Measurements from ENCODE around the gene THEMIS2. TPM values are rescaled to one million over a fixed set of nuclear protein-coding genes. Genes with fewer than 3 reads are reported as not detected.

THEMIS2 gene
- polyA plus RNA-seq, 1 donor from 2014 or later, result 0.26 TPM

DNA sequence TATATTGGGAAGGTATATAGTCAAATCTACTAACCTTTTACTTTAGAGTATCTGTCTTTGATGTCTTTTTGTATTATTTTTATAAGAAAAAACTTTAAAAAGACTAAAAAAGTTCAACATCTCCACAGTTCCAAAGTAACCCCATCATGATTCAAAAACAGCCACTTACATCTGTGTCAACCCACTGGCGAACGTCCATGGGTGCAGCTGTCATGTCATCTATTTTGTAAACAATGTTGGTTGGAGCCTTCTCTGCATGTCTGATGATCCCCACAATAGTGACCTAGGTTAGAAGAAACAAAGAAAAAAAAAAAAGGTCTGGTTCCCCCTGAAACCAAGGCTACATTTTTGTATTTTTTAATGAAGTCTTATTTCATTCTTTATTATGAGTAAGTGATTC is 34.4 kb downstream of the THEMIS2 start:
- no peak overlapping the region for H3K27ac ChIP-seq (ENCODE audit: low read length)
- H3F3A ChIP-seq (ENCODE audit: insufficient read depth, low read length, poor library complexity, severe bottlenecking), result no peaks in the 10 kb centered on the region
- H2AFZ ChIP-seq (ENCODE audit: low read depth, low read length), result no peak overlapping the region
- H3K36me3 ChIP-seq (ENCODE audit: insufficient read depth, low read length), result no peaks in the 10 kb centered on the region
- H3K27me3 ChIP-seq (ENCODE audit: insufficient read depth, low read depth, low read length), result no peaks in the 10 kb centered on the region
- no peaks in the 10 kb centered on the region for H4K20me1 ChIP-seq (ENCODE audit: insufficient read depth)
- no peak overlapping the region for H3K4me2 ChIP-seq (ENCODE audit: low read length)
- no peaks in the 10 kb centered on the region for H3K9me2 ChIP-seq (ENCODE audit: insufficient read depth, low read length)
- no peak overlapping the region for H3K4me3 ChIP-seq (ENCODE audit: low read length)
- no peaks in the 10 kb centered on the region for H3K9me3 ChIP-seq (ENCODE audit: low read length)
- H3K9ac ChIP-seq (ENCODE audit: low read length), result no peak overlapping the region
- H3K79me2 ChIP-seq (replicated peaks; ENCODE audit: insufficient read depth, low read length), result no peaks in the 10 kb centered on the region
- TF ChIP-seq MXI1 (conservative IDR thresholded peaks at IDR 0.05; ENCODE audit: poor library complexity, severe bottlenecking) (no peak), EZH2 (IDR thresholded peaks at IDR 0.05; ENCODE audit: borderline replicate concordance, insufficient read depth, low read length, poor library complexity, severe bottlenecking) (no peak), TAF1 (IDR thresholded peaks at IDR 0.05; ENCODE audit: low read depth) (no peak), RAD21 (conservative IDR thresholded peaks at IDR 0.05) (no peak), EP300 (conservative IDR thresholded peaks at IDR 0.05; ENCODE audit: poor library complexity, severe bottlenecking) (no peak), SMC3 (conservative IDR thresholded peaks at IDR 0.05; ENCODE audit: poor library complexity) (no peak), POLR2AphosphoS5 (IDR thresholded peaks at IDR 0.05) (no peak)
- TF ChIP-seq, protein P1, sequence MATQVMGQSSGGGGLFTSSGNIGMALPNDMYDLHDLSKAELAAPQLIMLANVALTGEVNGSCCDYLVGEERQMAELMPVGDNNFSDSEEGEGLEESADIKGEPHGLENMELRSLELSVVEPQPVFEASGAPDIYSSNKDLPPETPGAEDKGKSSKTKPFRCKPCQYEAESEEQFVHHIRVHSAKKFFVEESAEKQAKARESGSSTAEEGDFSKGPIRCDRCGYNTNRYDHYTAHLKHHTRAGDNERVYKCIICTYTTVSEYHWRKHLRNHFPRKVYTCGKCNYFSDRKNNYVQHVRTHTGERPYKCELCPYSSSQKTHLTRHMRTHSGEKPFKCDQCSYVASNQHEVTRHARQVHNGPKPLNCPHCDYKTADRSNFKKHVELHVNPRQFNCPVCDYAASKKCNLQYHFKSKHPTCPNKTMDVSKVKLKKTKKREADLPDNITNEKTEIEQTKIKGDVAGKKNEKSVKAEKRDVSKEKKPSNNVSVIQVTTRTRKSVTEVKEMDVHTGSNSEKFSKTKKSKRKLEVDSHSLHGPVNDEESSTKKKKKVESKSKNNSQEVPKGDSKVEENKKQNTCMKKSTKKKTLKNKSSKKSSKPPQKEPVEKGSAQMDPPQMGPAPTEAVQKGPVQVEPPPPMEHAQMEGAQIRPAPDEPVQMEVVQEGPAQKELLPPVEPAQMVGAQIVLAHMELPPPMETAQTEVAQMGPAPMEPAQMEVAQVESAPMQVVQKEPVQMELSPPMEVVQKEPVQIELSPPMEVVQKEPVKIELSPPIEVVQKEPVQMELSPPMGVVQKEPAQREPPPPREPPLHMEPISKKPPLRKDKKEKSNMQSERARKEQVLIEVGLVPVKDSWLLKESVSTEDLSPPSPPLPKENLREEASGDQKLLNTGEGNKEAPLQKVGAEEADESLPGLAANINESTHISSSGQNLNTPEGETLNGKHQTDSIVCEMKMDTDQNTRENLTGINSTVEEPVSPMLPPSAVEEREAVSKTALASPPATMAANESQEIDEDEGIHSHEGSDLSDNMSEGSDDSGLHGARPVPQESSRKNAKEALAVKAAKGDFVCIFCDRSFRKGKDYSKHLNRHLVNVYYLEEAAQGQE (IDR thresholded peaks at IDR 0.05; ENCODE audit: borderline replicate concordance), result no peak
- TF ChIP-seq, protein P2, sequence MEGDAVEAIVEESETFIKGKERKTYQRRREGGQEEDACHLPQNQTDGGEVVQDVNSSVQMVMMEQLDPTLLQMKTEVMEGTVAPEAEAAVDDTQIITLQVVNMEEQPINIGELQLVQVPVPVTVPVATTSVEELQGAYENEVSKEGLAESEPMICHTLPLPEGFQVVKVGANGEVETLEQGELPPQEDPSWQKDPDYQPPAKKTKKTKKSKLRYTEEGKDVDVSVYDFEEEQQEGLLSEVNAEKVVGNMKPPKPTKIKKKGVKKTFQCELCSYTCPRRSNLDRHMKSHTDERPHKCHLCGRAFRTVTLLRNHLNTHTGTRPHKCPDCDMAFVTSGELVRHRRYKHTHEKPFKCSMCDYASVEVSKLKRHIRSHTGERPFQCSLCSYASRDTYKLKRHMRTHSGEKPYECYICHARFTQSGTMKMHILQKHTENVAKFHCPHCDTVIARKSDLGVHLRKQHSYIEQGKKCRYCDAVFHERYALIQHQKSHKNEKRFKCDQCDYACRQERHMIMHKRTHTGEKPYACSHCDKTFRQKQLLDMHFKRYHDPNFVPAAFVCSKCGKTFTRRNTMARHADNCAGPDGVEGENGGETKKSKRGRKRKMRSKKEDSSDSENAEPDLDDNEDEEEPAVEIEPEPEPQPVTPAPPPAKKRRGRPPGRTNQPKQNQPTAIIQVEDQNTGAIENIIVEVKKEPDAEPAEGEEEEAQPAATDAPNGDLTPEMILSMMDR (IDR thresholded peaks at IDR 0.05; ENCODE audit: poor library complexity, severe bottlenecking), result no peak

DNA sequence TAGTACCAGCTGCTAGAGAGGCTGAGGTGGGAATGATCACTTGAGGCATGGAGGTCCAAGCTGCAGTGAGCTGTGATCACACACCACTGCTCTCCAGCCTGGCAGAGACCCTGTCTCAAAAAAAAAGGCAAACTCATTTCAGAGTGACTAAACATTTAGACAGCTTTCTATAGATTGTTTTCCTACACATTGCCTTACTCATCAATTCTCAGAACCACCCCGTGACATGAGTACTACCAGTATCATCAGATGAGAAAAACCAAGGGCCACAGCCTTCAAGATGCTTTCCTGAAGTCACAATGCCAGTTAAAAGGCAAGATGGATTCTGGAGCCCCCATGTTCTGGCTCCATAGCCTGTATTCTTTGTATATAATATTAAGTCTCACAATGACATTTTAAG is 40.1 kb downstream of the THEMIS2 start:
- H3F3A ChIP-seq (ENCODE audit: insufficient read depth, low read length, poor library complexity, severe bottlenecking), result no peaks in the 10 kb centered on the region

More for the DNA sequence above, 40.1 kb downstream of the THEMIS2 start:
- peaks cover 4% of the 10 kb centered on the region for H3K79me2 ChIP-seq (replicated peaks; ENCODE audit: insufficient read depth, low read length)
- H3K9me3 ChIP-seq (ENCODE audit: low read length), result no peaks in the 10 kb centered on the region
- H3K27me3 ChIP-seq (ENCODE audit: insufficient read depth, low read depth, low read length), result no peaks in the 10 kb centered on the region
- H4K20me1 ChIP-seq (ENCODE audit: insufficient read depth), result no peaks in the 10 kb centered on the region
- no peak overlapping the region for H3K4me2 ChIP-seq (ENCODE audit: low read length)
- TF ChIP-seq TAF1 (IDR thresholded peaks at IDR 0.05; ENCODE audit: low read depth), result no peak
- TF ChIP-seq, protein P1 (IDR thresholded peaks at IDR 0.05; ENCODE audit: borderline replicate concordance), result no peak
- TF ChIP-seq SMC3 (conservative IDR thresholded peaks at IDR 0.05; ENCODE audit: poor library complexity), result no peak
- TF ChIP-seq EP300 (conservative IDR thresholded peaks at IDR 0.05; ENCODE audit: poor library complexity, severe bottlenecking), result no peak
- no peak for TF ChIP-seq MXI1 (conservative IDR thresholded peaks at IDR 0.05; ENCODE audit: poor library complexity, severe bottlenecking)
- TF ChIP-seq, protein P2 (IDR thresholded peaks at IDR 0.05; ENCODE audit: poor library complexity, severe bottlenecking), result no peak
- no peak for TF ChIP-seq EZH2 (IDR thresholded peaks at IDR 0.05; ENCODE audit: borderline replicate concordance, insufficient read depth, low read length, poor library complexity, severe bottlenecking)
- no peak for TF ChIP-seq POLR2AphosphoS5 (IDR thresholded peaks at IDR 0.05)
- no peak overlapping the region for H3K9ac ChIP-seq (ENCODE audit: low read length)
- H3K4me3 ChIP-seq (ENCODE audit: low read length), result no peak overlapping the region
- no peaks in the 10 kb centered on the region for H3K9me2 ChIP-seq (ENCODE audit: insufficient read depth, low read length)
- no peaks in the 10 kb centered on the region for H3K36me3 ChIP-seq (ENCODE audit: insufficient read depth, low read length)
- H3K27ac ChIP-seq (ENCODE audit: low read length), result no peak overlapping the region
- no peak overlapping the region for H2AFZ ChIP-seq (ENCODE audit: low read depth, low read length)

All from neural cell (in vitro differentiated cells).